B cell (primary cell): ENCODE data around the gene GCNA. TPM values are rescaled to one million over a fixed set of nuclear protein-coding genes. Genes with fewer than 3 reads are reported as not detected.

ENCODE experiments used
- ATAC-seq: fragments of 200-7000 bp; cut with Tn5 transposase; one replicate; pipeline ENCODE4 v1.10.0; 2021; ENCODE audit warnings: low read depth, mild to moderate bottlenecking, moderate number of reproducible peaks, moderate library complexity
- CTCF ChIA-PET: fragments of 350-600 bp; sonication (Branson Sonifier 250); formaldehyde crosslinking; loops from one replicate; lab custom pipeline; 2021; ENCODE audit warnings: antibody characterized with exemption, inconsistent platforms; lab: Charles Lee
- POLR2A ChIA-PET: fragments of 350-600 bp; sonication (Branson Sonifier 250); formaldehyde crosslinking; loops from one replicate; lab custom pipeline; 2021; ENCODE audit warnings: antibody characterized with exemption; lab: Charles Lee
- DNase-seq: peaks from one replicate; pipeline ENCODE4 v3.0.0; 2013
- H2AFZ ChIP-seq: 2 replicates; pipeline ENCODE4 v1.6.1; 2012; ENCODE audit warnings: mild to moderate bottlenecking, low read depth, low read length; ENCODE audit not compliant: insufficient read depth, poor library complexity, severe bottlenecking
- H3K27ac ChIP-seq, 2 donors: 1 replicate in 1 of 2; 2 replicates in 1 of 2; pipeline ENCODE4 v1.5.1; 2012 to 2013; ENCODE audit warnings: low read length in 2 of 2, mild to moderate bottlenecking in 2 of 2, moderate library complexity in 1 of 2
- H3K27me3 ChIP-seq, 4 experiments: fragments of 200-600 bp in 1 of 4; sonication (generic) in 1 of 4; replicated peaks in 1 of 4; 1 replicate in 2 of 4; 2 replicates in 2 of 4; pipeline versions ENCODE4 v1.6.1 to v1.7.0; 2013 to 2016; ENCODE audit warnings: low read length in 3 of 4, mild to moderate bottlenecking in 2 of 4, mixed read lengths in 1 of 4, moderate library complexity in 1 of 4; ENCODE audit not compliant: insufficient read depth in 4 of 4, control insufficient read depth in 3 of 4; ENCODE audit errors: control extremely low read depth in 1 of 4
- H3K36me3 ChIP-seq, 2 experiments: replicated peaks in 1 of 2; 1 replicate in 1 of 2; 2 replicates in 1 of 2; pipeline versions ENCODE4 v1.6.1 to v1.7.1; 2013; ENCODE audit warnings: low read length in 1 of 2; ENCODE audit not compliant: insufficient read depth in 2 of 2, control insufficient read depth in 1 of 2; ENCODE audit errors: control extremely low read depth in 1 of 2, extremely low read depth in 1 of 2
- H3K4me1 ChIP-seq, 2 donors: fragments of 200-600 bp in 1 of 2; sonication (generic) in 1 of 2; 1 replicate in 1 of 2; 2 replicates in 1 of 2; pipeline versions ENCODE4 v1.5.1 to v1.6.1; 2013 to 2017; ENCODE audit warnings: low read length in 2 of 2; ENCODE audit not compliant: control insufficient read depth in 2 of 2, insufficient read depth in 2 of 2
- H3K4me2 ChIP-seq: replicated peaks from 2 replicates; pipeline ENCODE3; 2012; ENCODE audit warnings: mild to moderate bottlenecking, low read depth, low read length; ENCODE audit not compliant: poor library complexity, severe bottlenecking
- H3K4me3 ChIP-seq, 5 experiments: fragments of 200-600 bp in 1 of 5; sonication (generic) in 1 of 5; 1 replicate in 3 of 5; 2 replicates in 2 of 5; pipeline versions ENCODE4 v1.5.1 to v1.7.0; 2011 to 2016; ENCODE audit warnings: low read length in 4 of 5, mild to moderate bottlenecking in 4 of 5, low read depth in 2 of 5, control low read depth in 1 of 5, moderate library complexity in 1 of 5; ENCODE audit not compliant: insufficient read depth in 1 of 5; ENCODE audit errors: control extremely low read depth in 1 of 5, extremely low read depth in 1 of 5
- H3K79me2 ChIP-seq: fragments of 200-600 bp; sonication (generic); one replicate; pipeline ENCODE4 v1.6.0; 2016; ENCODE audit warnings: low read length; ENCODE audit not compliant: control insufficient read depth, insufficient read depth
- H3K9ac ChIP-seq: fragments of 200-600 bp; sonication (generic); 2 replicates; pipeline ENCODE4 v1.6.1; 2017; ENCODE audit warnings: mild to moderate bottlenecking, low read length, moderate library complexity
- H3K9me3 ChIP-seq, 3 donors: one replicate each; pipeline versions ENCODE4 v1.6.1 to v1.7.1; 2013; ENCODE audit warnings: low read length in 2 of 3; ENCODE audit not compliant: control insufficient read depth in 2 of 3, insufficient read depth in 1 of 3; ENCODE audit errors: control extremely low read depth in 1 of 3
- H4K20me1 ChIP-seq: 2 replicates; pipeline ENCODE4 v1.6.0; 2012; ENCODE audit warnings: mild to moderate bottlenecking, low read length; ENCODE audit not compliant: insufficient read depth, control insufficient read depth, poor library complexity, severe bottlenecking
- H3K27ac Mint-ChIP-seq: one replicate; pipeline ENCODE4 v1.8.0; 2021; ENCODE audit warnings: mixed read lengths
- H3K27me3 Mint-ChIP-seq: one replicate; pipeline ENCODE4 v1.8.0; 2021; ENCODE audit warnings: mixed read lengths
- H3K4me1 Mint-ChIP-seq: one replicate; pipeline ENCODE4 v1.8.0; 2021; ENCODE audit warnings: mixed read lengths
- H3K4me3 Mint-ChIP-seq: one replicate; pipeline ENCODE4 v1.8.0; 2021; ENCODE audit warnings: mixed read lengths
- H3K9me3 Mint-ChIP-seq: one replicate; pipeline ENCODE4 v1.8.0; 2022; ENCODE audit warnings: mixed read lengths; ENCODE audit not compliant: insufficient read depth
- EZH2 ChIP-seq: IDR thresholded peaks from 2 replicates; pipeline ENCODE4 v1.6.1; 2012; ENCODE audit warnings: borderline replicate concordance, low read depth, mild to moderate bottlenecking, moderate library complexity, low read length; ENCODE audit not compliant: insufficient read depth, poor library complexity, severe bottlenecking
- WGBS: methylation state at CpG from one replicate; pipeline ENCODE4 v1.1.5; 2013; ENCODE audit warnings: missing lambda C conversion rate; ENCODE audit not compliant: insufficient coverage; 5-methylcytosine and 5-hydroxymethylcytosine counted together
- intact Hi-C: fragments of 100-400 bp; cut with micrococcal nuclease; formaldehyde crosslinking; loops from one replicate; pipeline ENCODE4 v1.10.0; 2022
- polyA plus RNA-seq: library from polyadenylated mRNA; depleted of rRNA; stranded (reverse); fragments of >200 nt; gene quantifications from 2 replicates; pipeline ENCODE4 v1.2.3, GENCODE V29; 2012
- total RNA-seq, 2 donors: library from RNA; stranded (reverse); fragments of 120-200 nt in 1 of 2; gene quantifications; 1 replicate in 1 of 2; 2 replicates in 1 of 2; pipeline versions ENCODE4 v1.2.3 to v1.2.4, GENCODE V29; 2013 to 2022
- TF ChIP-seq, protein P1 (sequence below): fragments of 200-600 bp; IDR thresholded peaks from one replicate; pipeline ENCODE4 v1.8.0; 2022; ENCODE audit warnings: antibody characterized with exemption, mild to moderate bottlenecking

The GCNA gene
- total and polyA plus RNA-seq, 2 donors (not counting 1 experiment from before 2014, with no cell fraction given): 4.7 to 6.2 TPM

DNA sequence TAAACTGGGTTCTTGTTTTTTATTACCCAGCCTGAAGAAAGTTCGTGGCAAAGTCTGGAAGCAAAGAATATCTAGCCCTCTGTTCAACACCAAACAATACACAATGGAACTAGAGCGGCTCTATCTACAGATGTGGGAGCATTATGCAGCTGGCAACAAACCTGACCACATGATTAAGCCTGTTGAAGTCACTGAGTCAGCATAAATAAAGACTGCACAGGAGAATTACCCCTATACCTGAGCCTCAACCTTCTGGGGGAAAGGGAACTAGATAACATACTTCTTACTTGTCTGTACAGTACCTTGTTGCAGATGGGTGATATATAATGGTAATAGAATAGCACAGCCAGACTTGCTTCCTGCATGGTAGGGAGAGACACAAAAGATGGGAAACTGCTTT lies 4.6 kb upstream of the GCNA start:
- CTCF ChIA-PET: no interaction called here
- no peak overlapping the region for H3K27ac ChIP-seq
- ATAC-seq (no peak), DNase-seq (no peak)
- no peak overlapping the region for H3K4me3 ChIP-seq
- Mint-ChIP-seq H3K27ac (no peak overlapping the region), H3K27me3 (no peaks in the 10 kb centered on the region), H3K9me3 (no peaks in the 10 kb centered on the region), H3K4me1 (no peaks in the 10 kb centered on the region), H3K4me3 (no peak overlapping the region)
- H3K9ac ChIP-seq: no peak overlapping the region
- no peaks in the 10 kb centered on the region for H3K27me3 ChIP-seq
- no peak for TF ChIP-seq EZH2
- TF ChIP-seq, protein P1, sequence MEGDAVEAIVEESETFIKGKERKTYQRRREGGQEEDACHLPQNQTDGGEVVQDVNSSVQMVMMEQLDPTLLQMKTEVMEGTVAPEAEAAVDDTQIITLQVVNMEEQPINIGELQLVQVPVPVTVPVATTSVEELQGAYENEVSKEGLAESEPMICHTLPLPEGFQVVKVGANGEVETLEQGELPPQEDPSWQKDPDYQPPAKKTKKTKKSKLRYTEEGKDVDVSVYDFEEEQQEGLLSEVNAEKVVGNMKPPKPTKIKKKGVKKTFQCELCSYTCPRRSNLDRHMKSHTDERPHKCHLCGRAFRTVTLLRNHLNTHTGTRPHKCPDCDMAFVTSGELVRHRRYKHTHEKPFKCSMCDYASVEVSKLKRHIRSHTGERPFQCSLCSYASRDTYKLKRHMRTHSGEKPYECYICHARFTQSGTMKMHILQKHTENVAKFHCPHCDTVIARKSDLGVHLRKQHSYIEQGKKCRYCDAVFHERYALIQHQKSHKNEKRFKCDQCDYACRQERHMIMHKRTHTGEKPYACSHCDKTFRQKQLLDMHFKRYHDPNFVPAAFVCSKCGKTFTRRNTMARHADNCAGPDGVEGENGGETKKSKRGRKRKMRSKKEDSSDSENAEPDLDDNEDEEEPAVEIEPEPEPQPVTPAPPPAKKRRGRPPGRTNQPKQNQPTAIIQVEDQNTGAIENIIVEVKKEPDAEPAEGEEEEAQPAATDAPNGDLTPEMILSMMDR: no peak
- H3K4me1 ChIP-seq: no peaks in the 10 kb centered on the region
- H3K79me2 ChIP-seq: no peaks in the 10 kb centered on the region
- intact Hi-C loops: no loop called here
- H3K9me3 ChIP-seq: peaks cover 0 to 2% (median 0%) of the 10 kb centered on the region in 3 donors
- H2AFZ ChIP-seq: no peak overlapping the region
- peaks cover 1 to 39% of the 10 kb centered on the region in 2 experiments for H3K36me3 ChIP-seq
- POLR2A ChIA-PET: no interaction called here
- no peaks in the 10 kb centered on the region for H4K20me1 ChIP-seq
- WGBS: no CpG with 5 or more reads among the region's 2 CpGs
- H3K4me2 ChIP-seq: no peak overlapping the region

DNA sequence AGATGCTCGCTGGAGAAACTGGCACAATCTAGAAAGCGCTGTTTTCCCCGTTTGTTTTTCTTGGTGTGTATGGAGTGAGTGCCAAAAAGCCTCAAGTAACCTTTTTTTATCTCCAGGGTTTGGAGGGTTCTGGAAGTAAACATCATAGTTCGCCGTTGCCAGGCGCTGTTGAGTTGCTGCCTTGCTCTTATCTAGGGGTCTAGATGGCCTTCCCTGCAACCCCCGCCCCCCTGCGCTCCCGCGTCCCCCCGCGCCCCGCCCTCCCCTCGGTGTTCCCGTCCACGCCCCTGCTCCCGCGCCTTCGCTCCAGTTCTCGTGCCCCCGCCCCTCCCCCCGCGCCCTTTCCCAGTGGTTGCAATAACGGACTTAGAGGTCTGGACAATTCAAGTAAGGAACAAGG lies 555 bp upstream of the GCNA start:
- no peak for DNase-seq
- no peaks in the 10 kb centered on the region for H3K27me3 Mint-ChIP-seq
- no peaks in the 10 kb centered on the region for H3K9me3 Mint-ChIP-seq
- no peaks in the 10 kb centered on the region for H3K79me2 ChIP-seq
- no peaks in the 10 kb centered on the region for H3K4me1 ChIP-seq
- no peak overlapping the region for H3K9ac ChIP-seq
- ATAC-seq: no peak
- CTCF ChIA-PET: no interaction called here
- H4K20me1 ChIP-seq: peaks cover 10% of the 10 kb centered on the region
- no peaks in the 10 kb centered on the region for H3K27me3 ChIP-seq
- H3K9me3 ChIP-seq: peaks cover 0 to 2% (median 0%) of the 10 kb centered on the region in 3 donors
- H3K36me3 ChIP-seq: peaks cover 1 to 28% of the 10 kb centered on the region in 2 experiments
- no peak overlapping the region for H3K4me2 ChIP-seq
- no peak for TF ChIP-seq EZH2
- TF ChIP-seq, protein P1: no peak
- intact Hi-C loops: no loop called here
- H3K27ac Mint-ChIP-seq: no peak overlapping the region
- H3K27ac ChIP-seq: no peak overlapping the region
- no peak overlapping the region for H3K4me3 ChIP-seq
- H2AFZ ChIP-seq: no peak overlapping the region
- no peaks in the 10 kb centered on the region for H3K4me1 Mint-ChIP-seq
- POLR2A ChIA-PET: no interaction called here
- no CpG with 5 or more reads among the region's 24 CpGs for WGBS
- H3K4me3 Mint-ChIP-seq: no peak overlapping the region
